ENCODE data around the gene CRHBP.
"Not testable (repeated sequence)": the region's sequence is repeated elsewhere in the genome, so short reads cannot be mapped to it uniquely, and the experiment has no call there.

The CRHBP gene, protein sequence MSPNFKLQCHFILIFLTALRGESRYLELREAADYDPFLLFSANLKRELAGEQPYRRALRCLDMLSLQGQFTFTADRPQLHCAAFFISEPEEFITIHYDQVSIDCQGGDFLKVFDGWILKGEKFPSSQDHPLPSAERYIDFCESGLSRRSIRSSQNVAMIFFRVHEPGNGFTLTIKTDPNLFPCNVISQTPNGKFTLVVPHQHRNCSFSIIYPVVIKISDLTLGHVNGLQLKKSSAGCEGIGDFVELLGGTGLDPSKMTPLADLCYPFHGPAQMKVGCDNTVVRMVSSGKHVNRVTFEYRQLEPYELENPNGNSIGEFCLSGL

DNA sequence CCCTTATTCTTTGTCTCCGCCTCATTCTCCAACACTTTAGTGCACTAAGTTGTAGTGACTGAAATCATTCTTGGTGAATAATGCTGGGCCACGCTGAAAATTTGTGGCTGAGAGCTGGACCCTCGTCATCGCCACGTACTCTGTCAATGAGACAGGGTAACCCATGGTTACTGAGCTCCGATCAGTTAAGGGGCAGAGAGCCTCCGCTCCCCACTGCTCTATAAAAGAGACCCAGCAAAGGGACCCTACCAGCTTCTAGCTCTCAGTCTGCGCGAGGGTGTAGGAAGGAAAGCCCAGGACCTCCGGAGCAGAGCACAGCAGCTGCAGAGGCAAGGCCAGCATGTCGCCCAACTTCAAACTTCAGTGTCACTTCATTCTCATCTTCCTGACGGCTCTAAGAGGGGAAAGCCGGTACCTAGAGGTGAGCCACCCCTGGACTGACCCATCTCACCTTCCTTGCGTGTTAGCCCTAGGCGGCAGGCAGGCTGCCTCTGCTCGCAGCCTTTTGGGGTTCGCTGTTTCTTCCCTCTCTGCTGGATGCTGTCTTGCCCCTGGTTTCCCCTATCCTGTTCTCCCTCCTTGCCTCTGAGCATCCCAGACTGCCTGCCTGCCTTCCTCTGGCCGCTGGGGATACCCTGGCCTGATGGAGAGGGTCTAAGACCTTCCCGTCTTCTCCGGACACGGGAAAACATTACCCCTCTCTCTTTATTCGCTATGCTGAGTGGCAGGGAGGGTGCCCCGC lies at the start of gene CRHBP:
Gene CRHBP, plus strand, starts transcription at position 251 of the 742 bp plus-strand sequence. Its CDS starts 90 bp downstream, at position 341.
- peak within 1 kb of the TSS; percentile 40 for H3K4me3 ChIP-seq (ENCODE audit: low read depth, low read length)
- no peak for DNase-seq (ENCODE audit: low read depth)

DNA sequence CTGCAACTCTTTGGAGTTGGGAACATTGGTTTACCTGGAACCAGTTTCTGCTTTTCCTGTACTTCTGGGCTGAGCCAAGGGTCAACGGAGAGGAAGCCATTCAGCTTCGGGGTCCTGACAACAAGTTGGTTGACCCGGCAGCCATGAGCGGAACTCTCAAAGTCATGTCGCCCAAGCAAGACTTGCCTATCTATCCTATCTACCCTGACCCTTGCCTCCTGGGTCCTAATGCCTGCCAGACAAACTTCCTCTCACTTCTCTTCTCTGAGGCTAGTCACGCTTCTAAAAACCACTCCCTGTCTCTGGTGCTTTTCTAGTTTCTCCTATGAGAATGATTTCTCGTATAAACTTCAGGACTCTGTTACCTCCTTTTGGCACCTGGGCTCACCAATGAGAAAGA lies 44.7 kb upstream of the CRHBP start:
- no peak for DNase-seq (ENCODE audit: low read depth)
- no peak overlapping the region for H3K4me3 ChIP-seq (ENCODE audit: low read depth, low read length)

DNA sequence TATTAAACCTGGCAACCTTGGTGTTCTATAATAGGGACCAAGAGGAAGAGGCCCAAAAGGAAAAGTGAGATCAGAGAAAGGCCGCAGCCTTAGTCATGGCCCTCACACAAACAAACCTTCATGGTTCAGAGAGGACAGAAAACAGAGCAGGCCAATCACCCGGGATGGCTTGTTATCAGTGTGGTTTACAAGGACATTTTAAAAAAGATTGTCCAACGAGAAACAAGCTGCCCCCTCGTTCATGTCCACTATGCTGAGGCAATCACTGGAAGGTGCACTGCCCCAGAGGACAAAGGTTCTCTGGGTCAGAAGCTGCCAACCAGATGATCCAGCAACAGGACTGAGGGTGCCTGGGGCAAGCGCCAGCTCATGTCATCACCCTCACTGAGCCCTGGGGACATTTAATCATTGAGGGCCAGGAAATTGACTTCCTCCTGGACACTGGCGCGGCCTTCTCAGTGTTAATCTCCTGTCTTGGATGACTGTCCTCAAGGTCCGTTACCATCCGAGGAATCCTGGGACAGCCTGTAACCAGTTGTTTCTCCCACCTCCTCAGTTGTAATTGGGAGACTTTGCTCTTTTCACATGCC lies 42.4 kb upstream of the CRHBP start:
- not testable (repeated sequence) for DNase-seq (ENCODE audit: low read depth); H3K4me3 ChIP-seq (ENCODE audit: low read depth, low read length)

DNA sequence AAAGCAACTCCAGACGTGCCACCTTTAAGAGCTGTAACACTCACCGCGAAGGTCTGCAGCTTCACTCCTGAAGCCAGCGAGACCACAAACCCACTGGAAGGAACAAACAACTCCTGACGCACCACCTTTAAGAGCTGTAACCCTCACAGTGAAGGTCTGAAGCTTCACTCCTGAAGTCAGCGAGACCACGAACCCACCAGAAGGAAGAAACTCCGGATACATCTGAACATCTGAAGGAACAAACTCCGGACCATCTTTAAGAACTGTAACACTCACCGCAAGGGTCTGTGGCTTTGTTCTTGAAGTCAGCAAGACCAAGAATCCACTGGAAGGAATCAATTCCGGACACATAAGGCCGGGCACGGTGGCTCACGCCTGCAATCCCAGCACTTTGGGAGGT lies 38.2 kb upstream of the CRHBP start:
- not testable (repeated sequence) for H3K4me3 ChIP-seq (ENCODE audit: low read depth, low read length); DNase-seq (ENCODE audit: low read depth)

DNA sequence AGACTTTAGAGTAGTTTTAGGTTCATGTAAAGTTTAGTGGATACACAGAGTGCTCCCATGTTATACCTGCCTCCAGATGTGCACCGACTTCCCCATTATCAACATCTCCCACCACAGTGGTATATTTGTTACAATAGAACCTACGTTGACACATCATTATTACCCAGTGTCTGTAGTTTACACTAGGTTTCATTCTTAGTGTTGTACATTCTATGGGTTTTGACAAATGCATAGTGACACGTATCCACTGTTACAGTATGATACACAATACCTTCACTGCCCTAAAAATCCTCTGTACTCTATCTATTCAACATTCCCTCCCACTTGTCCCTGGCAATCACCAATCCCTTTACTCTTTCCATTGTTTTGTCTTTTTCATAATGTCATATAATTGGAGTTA lies 34.3 kb upstream of the CRHBP start:
- no peak overlapping the region for H3K4me3 ChIP-seq (ENCODE audit: low read depth, low read length)
- no peak for DNase-seq (ENCODE audit: low read depth)

DNA sequence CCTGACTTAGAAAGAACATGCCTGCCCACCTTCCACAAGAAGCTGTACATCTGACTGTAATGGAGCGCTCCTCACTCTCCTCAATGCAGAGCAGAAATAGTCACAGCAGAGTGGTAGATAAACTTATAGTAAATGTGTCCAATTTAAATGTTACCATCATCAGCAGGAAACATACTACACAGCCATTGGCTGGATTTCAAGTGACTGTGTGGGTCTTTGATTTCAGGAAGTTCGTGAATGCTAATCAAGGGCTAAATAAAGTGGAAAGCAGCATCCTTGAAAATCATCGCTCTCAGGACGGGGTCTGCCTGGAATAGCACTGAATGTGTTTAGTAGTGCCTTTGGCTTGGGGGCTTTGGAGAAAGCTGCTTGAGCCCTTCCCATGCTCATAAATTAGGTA lies 32.4 kb upstream of the CRHBP start:
- H3K4me3 ChIP-seq (ENCODE audit: low read depth, low read length): no peak overlapping the region
- no peak for DNase-seq (ENCODE audit: low read depth)

DNA sequence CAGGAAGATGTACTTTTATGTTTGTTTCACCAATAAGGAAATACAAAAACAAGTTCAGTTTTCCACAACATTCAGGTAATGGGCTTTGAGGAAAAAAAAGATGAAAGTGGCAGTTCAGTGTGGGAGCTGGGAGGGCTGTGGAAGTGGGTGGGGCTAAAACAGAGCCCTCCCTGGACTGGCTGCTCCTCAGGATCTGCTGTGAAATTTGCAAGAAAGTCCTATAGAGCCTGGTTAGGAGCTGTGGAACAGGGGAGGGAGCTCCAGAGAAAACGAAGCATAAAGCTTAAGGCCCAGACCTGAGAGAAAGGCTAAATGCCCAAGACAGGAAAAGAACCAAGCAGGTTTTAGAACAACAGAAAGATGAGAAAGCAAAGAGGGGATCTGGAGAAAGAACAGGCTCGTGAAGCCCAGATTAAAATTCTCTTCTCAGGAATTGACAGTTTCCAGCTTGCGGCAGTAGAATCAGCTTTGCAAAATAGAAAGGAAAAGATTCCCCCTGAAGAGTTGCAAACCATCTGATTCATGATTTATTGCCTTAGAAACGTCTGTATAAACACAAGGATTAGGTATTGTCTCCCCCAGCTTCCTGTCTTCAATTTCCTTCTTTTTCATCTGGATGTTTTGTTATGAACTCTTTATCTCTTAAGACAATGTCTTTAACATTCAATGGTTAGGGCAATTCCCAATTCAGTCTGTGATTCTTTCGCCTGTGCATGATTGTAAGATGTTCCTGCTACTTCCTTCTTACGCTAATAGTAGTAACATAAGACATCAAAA lies 26.3 kb upstream of the CRHBP start:
- DNase-seq (ENCODE audit: low read depth): no peak

DNA sequence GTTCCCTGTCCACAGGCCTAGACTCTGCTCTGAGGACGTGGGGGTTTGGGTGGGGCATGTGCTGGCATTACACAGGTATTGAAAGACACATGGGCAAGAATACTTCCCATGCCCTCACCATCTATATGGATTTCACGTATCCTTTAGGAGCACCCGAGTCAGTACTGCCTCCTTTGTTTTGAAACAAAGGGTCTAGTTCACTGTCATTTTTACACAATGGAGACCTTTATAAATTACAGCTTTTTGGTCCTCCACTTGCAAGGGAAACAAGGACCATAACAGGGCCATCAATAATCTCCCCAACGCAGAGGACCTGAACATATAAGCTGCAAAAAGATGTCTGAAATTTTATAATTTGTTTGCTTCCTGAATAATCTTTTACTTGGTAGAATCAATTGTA lies 24.9 kb upstream of the CRHBP start:
- no peak for DNase-seq (ENCODE audit: low read depth)
- H3K4me3 ChIP-seq (ENCODE audit: low read depth, low read length): no peak overlapping the region

More for the DNA sequence above, 26.3 kb upstream of the CRHBP start:
- no peak overlapping the region for H3K4me3 ChIP-seq (ENCODE audit: low read depth, low read length)

DNA sequence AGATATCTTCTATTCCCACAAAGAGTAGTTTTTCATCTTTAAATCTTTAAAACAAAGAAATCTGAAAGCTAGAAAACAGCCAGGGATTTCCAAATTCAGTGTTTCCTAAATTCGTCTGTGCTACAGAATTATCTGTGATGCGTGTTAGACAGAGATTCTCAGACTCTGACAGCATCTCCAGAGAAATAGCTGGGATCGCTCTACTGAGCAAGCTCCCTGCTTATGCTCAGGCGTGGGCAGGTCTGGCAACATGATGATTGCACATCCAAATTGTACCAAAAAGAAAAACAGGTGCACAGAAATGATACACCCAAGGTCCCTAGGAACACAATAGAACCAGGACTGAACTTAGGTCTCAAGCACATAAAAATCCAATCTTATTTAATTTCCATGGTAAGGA lies 22.8 kb upstream of the CRHBP start:
- no peak overlapping the region for H3K4me3 ChIP-seq (ENCODE audit: low read depth, low read length)
- no peak for DNase-seq (ENCODE audit: low read depth)

DNA sequence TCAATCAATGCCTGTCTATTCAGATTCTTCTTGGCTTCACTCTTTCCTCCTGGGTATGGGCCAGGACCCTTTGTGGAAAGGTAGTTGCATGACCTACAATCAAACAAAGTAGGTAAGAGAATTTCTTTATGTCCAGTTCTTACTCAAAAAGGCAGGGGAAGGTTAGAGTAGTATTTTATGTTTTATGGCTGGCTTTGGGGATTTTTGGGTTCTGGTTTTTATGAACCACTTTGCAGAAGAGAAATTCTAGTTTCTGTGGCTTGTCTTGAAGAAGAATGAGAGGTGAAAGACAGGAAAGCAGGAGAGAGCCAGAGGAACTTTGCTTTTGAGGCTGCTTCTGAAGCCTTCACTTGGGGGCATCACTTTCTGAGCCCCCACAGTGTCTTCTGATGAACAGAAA lies 14.7 kb upstream of the CRHBP start:
- DNase-seq (ENCODE audit: low read depth): no peak
- no peak overlapping the region for H3K4me3 ChIP-seq (ENCODE audit: low read depth, low read length)

DNA sequence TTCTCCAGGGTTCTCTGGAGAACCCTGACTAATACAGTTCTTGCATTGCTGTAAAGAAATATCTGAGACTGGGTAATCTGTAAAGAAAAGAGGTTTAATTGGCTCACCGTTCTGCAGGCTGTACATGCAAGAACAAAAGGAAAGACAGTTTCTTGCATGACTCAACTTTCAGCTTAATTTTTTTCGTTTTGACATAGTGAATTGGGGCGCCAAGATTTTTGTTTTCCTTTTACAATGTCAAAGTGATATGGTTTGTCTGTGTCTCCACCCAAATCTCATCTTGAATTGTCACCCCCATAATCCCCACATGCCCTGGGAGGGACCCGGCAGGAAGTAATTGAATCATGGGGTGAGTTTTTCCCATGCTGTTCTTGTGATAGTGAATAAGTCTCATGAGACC lies 11.8 kb upstream of the CRHBP start:
- no peak overlapping the region for H3K4me3 ChIP-seq (ENCODE audit: low read depth, low read length)
- no peak for DNase-seq (ENCODE audit: low read depth)

DNA sequence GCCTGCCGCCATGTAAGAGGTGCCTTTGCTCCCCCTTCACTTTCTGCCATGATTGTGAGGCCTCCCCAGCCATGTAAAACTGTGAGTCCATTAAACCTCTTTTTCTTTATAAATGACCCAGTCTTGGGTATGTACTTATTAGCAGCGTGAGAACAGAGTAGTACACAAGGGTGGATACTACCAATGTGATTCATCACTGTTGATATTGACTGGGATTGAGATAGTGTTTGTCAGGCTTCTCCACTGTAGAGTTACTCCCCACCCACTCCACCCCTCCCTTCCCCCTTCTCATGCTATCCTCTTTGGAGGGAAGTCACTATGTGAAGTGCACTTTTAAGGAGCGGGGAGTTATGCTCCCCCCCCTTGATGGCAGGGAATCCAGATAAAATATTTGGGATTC lies 11.4 kb upstream of the CRHBP start:
- DNase-seq (ENCODE audit: low read depth): no peak
- H3K4me3 ChIP-seq (ENCODE audit: low read depth, low read length): no peak overlapping the region

DNA sequence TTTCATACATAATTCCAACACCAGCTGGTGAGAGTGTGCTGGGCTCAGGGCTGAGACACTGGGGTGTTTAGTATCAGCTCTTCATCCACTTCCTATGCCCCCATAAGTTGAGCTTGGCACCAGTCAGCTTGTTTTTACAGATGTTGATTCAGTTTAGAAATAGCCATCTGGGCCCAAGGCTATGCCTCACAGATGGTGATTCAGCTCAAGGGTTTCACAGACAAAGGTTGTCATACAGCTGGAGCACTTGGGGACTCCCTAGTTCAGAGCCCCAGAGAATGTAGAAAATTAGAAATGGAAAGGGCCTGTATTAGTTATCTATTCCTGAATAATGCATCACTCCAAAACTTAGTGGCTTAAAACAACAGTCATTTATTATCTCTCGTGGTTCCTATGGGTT lies 10.3 kb upstream of the CRHBP start:
- DNase-seq (ENCODE audit: low read depth): peak; percentile 46
- H3K4me3 ChIP-seq (ENCODE audit: low read depth, low read length): no peak overlapping the region

DNA sequence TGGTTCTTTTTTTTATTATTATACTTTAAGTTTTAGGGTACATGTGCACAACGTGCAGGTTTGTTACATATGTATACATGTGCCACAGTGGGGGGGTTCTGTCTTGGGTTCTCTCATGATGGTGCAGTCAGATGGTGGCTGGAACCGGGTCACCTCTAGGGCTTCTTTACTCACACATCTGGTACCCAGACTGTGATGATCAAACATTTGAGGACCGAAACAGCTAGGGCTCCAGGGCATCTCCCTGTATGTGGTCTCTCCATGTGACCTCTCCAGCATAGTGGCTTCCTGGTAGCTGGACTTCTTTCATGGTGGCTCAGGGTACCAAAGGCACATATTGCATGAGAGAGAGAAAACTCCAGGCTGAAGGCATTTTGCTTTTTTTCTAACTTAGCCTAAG lies 9.8 kb upstream of the CRHBP start:
- no peak for DNase-seq (ENCODE audit: low read depth)
- H3K4me3 ChIP-seq (ENCODE audit: low read depth, low read length): no peak overlapping the region

DNA sequence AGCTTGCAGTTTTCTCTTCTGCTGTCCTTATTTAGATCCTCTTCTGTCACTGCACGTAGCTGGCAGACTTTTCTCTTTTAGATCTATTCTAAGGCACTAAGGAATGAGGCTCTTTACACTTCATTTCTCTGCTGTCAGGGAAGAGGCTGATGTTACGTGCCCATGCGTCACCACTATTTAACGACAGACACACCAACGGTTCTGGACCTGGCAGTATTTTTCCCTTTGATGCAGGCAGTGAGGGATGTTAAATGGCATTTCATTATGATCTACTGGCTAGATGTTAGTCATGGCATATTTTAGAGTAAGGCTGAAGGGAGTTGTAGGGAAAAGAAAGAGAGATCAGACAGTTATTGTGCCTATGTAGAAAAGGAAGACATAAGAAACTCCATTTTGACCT lies 8.2 kb upstream of the CRHBP start:
- H3K4me3 ChIP-seq (ENCODE audit: low read depth, low read length): no peak overlapping the region
- no peak for DNase-seq (ENCODE audit: low read depth)

DNA sequence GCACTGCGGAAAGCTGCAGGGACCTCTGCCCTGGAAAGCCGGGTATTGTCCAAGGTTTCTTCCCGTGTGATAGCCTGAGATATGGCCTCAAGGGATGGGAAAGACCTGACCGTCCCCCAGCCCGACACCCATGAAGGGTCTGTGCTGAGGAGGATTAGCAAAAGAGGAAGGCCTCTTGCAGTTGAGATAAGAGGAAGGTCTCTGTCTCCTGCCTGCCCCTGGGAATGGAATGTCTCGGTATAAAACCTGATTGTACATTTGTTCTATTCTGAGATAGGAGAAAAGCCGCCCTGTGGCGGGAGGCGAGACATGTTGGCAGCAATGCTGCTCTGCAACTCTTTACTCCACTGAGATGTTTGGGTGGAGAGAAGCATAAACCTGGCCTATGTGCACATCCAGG lies 7.6 kb upstream of the CRHBP start:
- not testable (repeated sequence) for DNase-seq (ENCODE audit: low read depth); H3K4me3 ChIP-seq (ENCODE audit: low read depth, low read length)

DNA sequence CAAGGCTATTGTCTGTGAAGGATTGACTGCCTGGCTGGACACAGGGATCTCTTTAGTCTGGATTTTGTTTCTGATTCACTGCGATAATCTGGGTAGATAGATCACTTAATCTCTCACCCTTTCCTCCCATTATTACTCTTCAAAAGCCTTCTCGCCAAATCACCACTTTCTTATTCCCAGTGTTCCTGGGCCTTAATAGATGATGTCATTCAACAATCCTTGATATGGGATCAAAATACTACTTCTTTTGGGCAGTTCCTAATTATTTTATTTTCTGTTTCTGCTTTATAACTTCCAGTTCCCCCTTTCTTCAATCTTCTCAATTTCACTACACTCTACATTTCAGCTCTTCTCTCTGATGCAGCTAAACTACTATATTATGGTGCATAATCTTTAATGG lies 6.8 kb upstream of the CRHBP start:
- DNase-seq (ENCODE audit: low read depth): no peak
- no peak overlapping the region for H3K4me3 ChIP-seq (ENCODE audit: low read depth, low read length)

DNA sequence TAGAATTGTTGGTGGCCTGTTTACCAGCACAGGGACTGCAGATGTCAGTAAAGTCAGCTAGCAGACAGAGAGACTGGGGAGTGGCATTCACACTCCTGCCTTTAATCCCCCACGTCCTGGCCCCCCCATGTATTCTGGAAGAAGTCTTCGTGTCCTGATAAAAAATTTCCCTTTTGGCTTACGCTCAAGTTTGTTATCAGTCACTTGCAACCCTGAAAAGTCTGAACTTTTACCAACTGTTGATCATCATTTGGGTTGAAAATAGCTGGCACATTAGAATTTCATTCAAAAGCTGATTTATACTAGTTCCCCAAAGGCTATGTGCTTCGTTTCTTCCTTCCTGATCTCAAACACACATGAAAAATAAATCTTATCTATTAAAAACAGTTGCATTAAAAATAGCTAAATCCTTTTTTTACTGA lies 5.8 kb upstream of the CRHBP start:
- DNase-seq (ENCODE audit: low read depth): no peak

DNA sequence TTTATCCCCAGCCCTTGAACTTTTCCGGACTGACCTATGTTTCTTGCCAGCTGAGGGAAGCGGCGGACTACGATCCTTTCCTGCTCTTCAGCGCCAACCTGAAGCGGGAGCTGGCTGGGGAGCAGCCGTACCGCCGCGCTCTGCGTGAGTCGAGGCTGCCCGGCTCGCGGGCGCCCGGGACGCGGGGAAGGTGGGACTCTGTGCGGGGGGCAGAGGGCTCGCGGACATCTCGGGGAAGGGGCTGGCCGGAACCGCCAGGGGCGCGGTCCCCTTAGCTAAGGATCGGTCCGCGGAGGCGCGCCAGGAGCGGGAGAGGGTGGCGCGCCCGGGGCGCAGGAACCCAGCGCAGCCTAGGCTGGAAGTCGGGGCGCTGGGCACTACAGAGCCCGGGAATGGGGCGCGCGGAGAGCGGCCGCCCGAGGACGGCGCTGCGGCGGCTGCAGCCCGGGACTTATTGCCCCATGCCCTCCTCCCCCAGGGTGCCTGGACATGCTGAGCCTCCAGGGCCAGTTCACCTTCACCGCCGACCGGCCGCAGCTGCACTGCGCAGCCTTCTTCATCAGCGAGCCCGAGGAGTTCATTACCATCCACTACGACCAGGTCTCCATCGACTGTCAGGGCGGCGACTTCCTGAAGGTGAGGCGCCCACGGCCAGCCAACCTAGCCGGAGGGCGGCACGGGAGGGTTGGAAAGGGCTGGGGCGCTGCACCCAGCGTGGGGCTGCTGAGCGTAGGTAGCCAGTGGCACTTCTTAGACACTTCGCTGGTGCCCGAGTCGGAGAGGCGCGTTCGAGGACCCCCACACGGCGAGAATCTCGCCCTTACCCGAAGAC lies 922 bp downstream of the CRHBP start:
- no peak for DNase-seq (ENCODE audit: low read depth)
- H3K4me3 ChIP-seq (ENCODE audit: low read depth, low read length): peak overlapping the region; percentile 40

More for the DNA sequence above, 5.8 kb upstream of the CRHBP start:
- H3K4me3 ChIP-seq (ENCODE audit: low read depth, low read length): no peak overlapping the region
